ENCODE measurements around the gene MMP17. TPM values are rescaled to one million over a fixed set of nuclear protein-coding genes. Genes with fewer than 3 reads are reported as not detected.

Gene MMP17
- total RNA-seq, 2 donors from 2014 or later: 10.9 to 12.0 TPM

GRCh38 chr12:131783915-131784541 is 44.2 kb upstream of the MMP17 start:
- no peak for TF ChIP-seq CTCF (conservative IDR thresholded peaks at IDR 0.05)
- Mint-ChIP-seq H3K27ac (peak overlapping the region; percentile 59), H3K4me1 (peaks cover 14% of the 10 kb centered on the region), H3K9me3 (no peaks in the 10 kb centered on the region), H3K36me3 (ENCODE audit: low read depth) (peaks cover 64% of the 10 kb centered on the region), H3K4me3 (no peak overlapping the region), H3K27me3 (ENCODE audit: insufficient read depth) (no peaks in the 10 kb centered on the region)
- Histone ChIP-seq H3K36me3 (ENCODE audit: control insufficient read depth, insufficient read depth, low read length) (peaks cover 68% of the 10 kb centered on the region), H3K27me3 (ENCODE audit: control insufficient read depth, insufficient read depth, low read length, poor library complexity, severe bottlenecking) (no peaks in the 10 kb centered on the region), H3K4me1 (ENCODE audit: control insufficient read depth, insufficient read depth, low read length) (no peaks in the 10 kb centered on the region), H3K4me3 (ENCODE audit: low read length) (no peak overlapping the region), H3K9ac (ENCODE audit: extremely low read depth, low read length, poor library complexity, severe bottlenecking) (no peak overlapping the region), H3K9me3 (ENCODE audit: control insufficient read depth, low read length) (no peaks in the 10 kb centered on the region), H3K27ac (ENCODE audit: low read depth, low read length) (peak overlapping the region; percentile 36)
- WGBS, 2 experiments (ENCODE audit: insufficient coverage in 1 of 2, insufficient read length in 1 of 2): 63% methylated on average over 9 to 10 of the region's 10 CpGs
- DNase-seq: peak; percentile 83

DNA sequence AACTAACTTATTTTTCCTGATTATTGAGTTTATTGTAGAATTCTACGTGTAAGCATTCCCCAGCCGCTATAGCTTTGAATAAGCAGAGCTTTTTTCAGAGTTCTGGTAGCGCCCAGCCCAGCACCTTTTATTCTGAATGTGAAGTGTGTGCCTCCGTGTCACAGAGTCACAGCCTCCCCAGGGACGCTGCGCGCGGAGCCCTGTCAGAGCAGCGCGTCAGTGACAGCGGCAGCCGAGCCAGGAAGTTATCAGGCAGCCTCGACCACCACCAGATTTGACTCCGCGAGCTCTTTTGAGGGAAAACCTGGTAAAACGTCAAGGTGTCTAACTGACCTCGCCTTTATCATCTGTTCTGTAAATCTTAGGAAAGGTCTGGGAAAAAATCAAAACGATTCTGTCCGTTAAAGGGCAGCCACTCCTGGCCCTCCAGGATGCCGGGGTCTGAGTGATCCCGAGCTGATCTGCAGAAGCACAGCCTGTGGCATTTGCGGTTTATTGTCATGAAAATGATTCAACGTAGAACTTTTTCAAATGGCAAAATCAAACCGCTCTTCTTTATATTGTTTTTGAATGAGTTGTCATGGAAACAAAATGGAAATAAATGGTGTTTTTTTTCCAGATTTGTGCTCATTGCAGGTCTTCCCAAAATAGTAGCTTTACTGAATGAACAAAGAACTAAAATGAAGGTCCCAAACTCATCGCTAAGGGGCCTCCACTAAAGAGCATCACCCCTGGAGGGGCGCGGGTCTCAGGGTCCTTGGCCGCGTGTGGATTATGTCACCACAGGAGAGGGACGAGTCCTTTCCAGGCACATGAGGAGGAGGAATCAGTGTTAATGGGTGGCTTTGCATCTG is 43.1 kb upstream of the MMP17 start:
- WGBS, 2 experiments (ENCODE audit: insufficient coverage in 1 of 2, insufficient read length in 1 of 2): 78 to 79% methylated on average over 30 of the region's 30 CpGs
- no peak overlapping the region for H3K4me3 Mint-ChIP-seq
- no peak overlapping the region for H3K27ac ChIP-seq (ENCODE audit: low read depth, low read length)
- no peaks in the 10 kb centered on the region for H3K9me3 ChIP-seq (ENCODE audit: control insufficient read depth, low read length)
- no peak overlapping the region for H3K4me3 ChIP-seq (ENCODE audit: low read length)
- H3K9ac ChIP-seq (ENCODE audit: extremely low read depth, low read length, poor library complexity, severe bottlenecking): no peak overlapping the region
- H3K27me3 ChIP-seq (ENCODE audit: control insufficient read depth, insufficient read depth, low read length, poor library complexity, severe bottlenecking): no peaks in the 10 kb centered on the region
- no peaks in the 10 kb centered on the region for H3K4me1 ChIP-seq (ENCODE audit: control insufficient read depth, insufficient read depth, low read length)
- peaks cover 66% of the 10 kb centered on the region for H3K36me3 Mint-ChIP-seq (ENCODE audit: low read depth)
- H3K27ac Mint-ChIP-seq: peak overlapping the region; percentile 10
- H3K27me3 Mint-ChIP-seq (ENCODE audit: insufficient read depth): no peaks in the 10 kb centered on the region
- TF ChIP-seq CTCF (conservative IDR thresholded peaks at IDR 0.05): no peak
- H3K4me1 Mint-ChIP-seq: peaks cover 14% of the 10 kb centered on the region
- H3K9me3 Mint-ChIP-seq: no peaks in the 10 kb centered on the region
- no peak for DNase-seq
- H3K36me3 ChIP-seq (ENCODE audit: control insufficient read depth, insufficient read depth, low read length): peaks cover 73% of the 10 kb centered on the region

DNA sequence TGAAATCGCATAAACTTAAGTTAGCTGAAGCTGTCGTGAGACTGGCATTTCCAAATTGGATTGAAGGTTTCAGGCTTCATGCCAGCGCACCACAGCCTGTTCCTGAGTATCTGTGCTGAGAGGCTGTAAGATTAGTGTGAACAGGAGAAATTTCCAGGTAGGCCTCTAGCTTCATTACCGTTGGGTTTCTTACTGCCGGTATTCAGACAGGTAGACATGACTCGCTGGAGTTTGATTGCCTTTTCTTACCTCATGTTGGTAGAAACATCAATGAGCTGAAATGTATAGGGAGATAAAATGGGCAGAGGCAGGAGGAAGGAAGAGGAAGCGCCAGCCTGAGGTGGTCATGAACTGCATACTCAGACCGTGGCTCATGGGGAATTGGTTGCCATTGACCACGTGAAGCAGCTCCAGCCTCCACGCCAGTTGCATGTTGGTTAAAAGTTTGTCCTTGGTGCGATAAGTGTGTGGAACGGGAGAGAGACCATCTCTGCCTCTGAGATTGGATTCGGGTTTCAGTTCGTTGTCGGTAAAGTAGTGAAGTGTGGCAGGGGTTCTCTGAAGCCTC is 42.3 kb upstream of the MMP17 start:
- H3K27ac Mint-ChIP-seq: peak overlapping the region; percentile 10
- H3K27me3 Mint-ChIP-seq (ENCODE audit: insufficient read depth): no peaks in the 10 kb centered on the region
- no peaks in the 10 kb centered on the region for H3K4me1 ChIP-seq (ENCODE audit: control insufficient read depth, insufficient read depth, low read length)
- no peak overlapping the region for H3K4me3 ChIP-seq (ENCODE audit: low read length)
- no peaks in the 10 kb centered on the region for H3K27me3 ChIP-seq (ENCODE audit: control insufficient read depth, insufficient read depth, low read length, poor library complexity, severe bottlenecking)
- H3K9me3 Mint-ChIP-seq: peaks cover 2% of the 10 kb centered on the region
- WGBS, 2 experiments (ENCODE audit: insufficient coverage in 1 of 2, insufficient read length in 1 of 2): 92 to 98% methylated on average over 12 to 15 of the region's 15 CpGs
- peaks cover 67% of the 10 kb centered on the region for H3K36me3 Mint-ChIP-seq (ENCODE audit: low read depth)
- no peaks in the 10 kb centered on the region for H3K9me3 ChIP-seq (ENCODE audit: control insufficient read depth, low read length)
- DNase-seq: no peak
- H3K9ac ChIP-seq (ENCODE audit: extremely low read depth, low read length, poor library complexity, severe bottlenecking): no peak overlapping the region
- no peak overlapping the region for H3K4me3 Mint-ChIP-seq
- H3K27ac ChIP-seq (ENCODE audit: low read depth, low read length): no peak overlapping the region
- TF ChIP-seq CTCF (conservative IDR thresholded peaks at IDR 0.05): no peak
- H3K4me1 Mint-ChIP-seq: peaks cover 14% of the 10 kb centered on the region
- peaks cover 73% of the 10 kb centered on the region for H3K36me3 ChIP-seq (ENCODE audit: control insufficient read depth, insufficient read depth, low read length)
